CD4-positive, CD25-positive, alpha-beta regulatory T cell (primary cell): Measurements from ENCODE around the gene DIPK1A. TPM values are rescaled to one million over a fixed set of nuclear protein-coding genes. Genes with fewer than 3 reads are reported as not detected.

ENCODE experiments used
- ATAC-seq, 2 donors: fragments of 150-1000 bp; cut with Tn5 transposase; one replicate each; pipeline ENCODE4 v1.10.0; 2021; ENCODE audit warnings: low read depth in 2 of 2, moderate number of reproducible peaks in 2 of 2, moderate library complexity in 1 of 2
- DNase-seq, 3 donors: peaks; one replicate each; pipeline versions ENCODE4 v3.0.0 to v3.0.0-alpha.2; 2012 to 2022; ENCODE audit warnings: mixed read lengths in 1 of 3
- H3K27ac ChIP-seq: one replicate; pipeline ENCODE4 v1.7.0; 2013; ENCODE audit warnings: mild to moderate bottlenecking, low read length; ENCODE audit not compliant: insufficient read depth, poor library complexity, severe bottlenecking
- H3K27me3 ChIP-seq: one replicate; pipeline ENCODE4 v1.7.0; 2013; ENCODE audit warnings: low read length; ENCODE audit not compliant: control insufficient read depth, insufficient read depth
- H3K36me3 ChIP-seq: one replicate; pipeline ENCODE4 v1.7.0; 2013; ENCODE audit warnings: mild to moderate bottlenecking, low read length, moderate library complexity; ENCODE audit not compliant: control insufficient read depth, insufficient read depth
- H3K4me1 ChIP-seq: 2 replicates; pipeline ENCODE4 v1.7.0; 2013; ENCODE audit warnings: mild to moderate bottlenecking, low read length; ENCODE audit not compliant: insufficient read depth, control insufficient read depth, poor library complexity, severe bottlenecking
- H3K4me3 ChIP-seq: one replicate; pipeline ENCODE4 v1.7.0; 2013; ENCODE audit warnings: low read depth, mild to moderate bottlenecking, low read length, moderate library complexity
- H3K9me3 ChIP-seq, 2 experiments: 1 replicate in 1 of 2; 2 replicates in 1 of 2; pipeline ENCODE4 v1.7.0; 2013; ENCODE audit warnings: low read length in 2 of 2, mild to moderate bottlenecking in 1 of 2, moderate library complexity in 1 of 2; ENCODE audit not compliant: control insufficient read depth in 2 of 2
- H3K27ac Mint-ChIP-seq, 3 donors: one replicate each; pipeline ENCODE4 v1.8.0; 2020 to 2022; ENCODE audit warnings: mild to moderate bottlenecking in 3 of 3, mixed read lengths in 3 of 3, moderate library complexity in 2 of 3
- H3K27me3 Mint-ChIP-seq: one replicate; pipeline ENCODE4 v1.8.0; 2022; ENCODE audit warnings: mild to moderate bottlenecking, mixed read lengths
- H3K36me3 Mint-ChIP-seq: one replicate; pipeline ENCODE4 v1.8.0; 2020; ENCODE audit warnings: mixed read lengths
- H3K4me1 Mint-ChIP-seq, 4 donors: one replicate each; pipeline ENCODE4 v1.8.0; 2020 to 2022; ENCODE audit warnings: mixed read lengths in 4 of 4, mild to moderate bottlenecking in 1 of 4
- H3K4me3 Mint-ChIP-seq, 4 donors: one replicate each; pipeline ENCODE4 v1.8.0; 2020 to 2022; ENCODE audit warnings: mild to moderate bottlenecking in 4 of 4, mixed read lengths in 4 of 4, moderate library complexity in 3 of 4
- H3K9me3 Mint-ChIP-seq, 7 donors: one replicate each; pipeline ENCODE4 v1.8.0; 2020 to 2022; ENCODE audit warnings: mixed read lengths in 7 of 7, mild to moderate bottlenecking in 3 of 7, moderate library complexity in 2 of 7
- polyA plus RNA-seq, 4 donors: library from polyadenylated mRNA; unstranded; fragments of 300-500 nt; fragmentation: Illumina TruSeq; gene quantifications; one replicate each; pipeline ENCODE4 v1.2.3, GENCODE V29; 2021
- total RNA-seq: library from RNA; stranded (reverse); gene quantifications from one replicate; pipeline ENCODE4 v1.2.3, GENCODE V29; 2022

Gene DIPK1A
- total and polyA plus RNA-seq, 5 donors from 2014 or later: 10.9 to 19.6 (median 14.7) TPM

DNA sequence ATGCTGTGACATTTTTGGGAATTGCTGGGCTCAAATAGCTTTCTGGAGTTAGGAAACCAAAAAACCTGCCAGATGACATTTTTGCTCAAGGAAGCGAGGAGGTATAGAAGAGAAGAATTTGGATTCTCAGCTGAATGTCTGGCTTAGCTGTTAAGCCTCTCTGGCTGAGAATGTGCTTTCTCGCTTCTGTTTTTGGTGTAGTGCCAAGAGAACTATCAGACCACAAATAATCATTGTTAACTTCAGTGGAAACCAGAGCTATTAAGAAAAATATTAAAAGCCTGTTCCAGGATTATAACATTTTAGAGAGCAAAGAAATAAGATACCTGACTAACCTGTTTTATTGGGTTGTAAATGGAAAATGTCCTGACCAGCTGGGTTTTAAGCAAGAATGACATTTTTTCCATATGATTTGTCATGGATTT is 39.5 kb upstream of the DIPK1A start:
- H3K36me3 ChIP-seq: no peaks in the 10 kb centered on the region
- Mint-ChIP-seq H3K36me3 (no peaks in the 10 kb centered on the region), H3K27ac (no peak overlapping the region), H3K9me3 (no peaks in the 10 kb centered on the region), H3K27me3 (peaks cover 18% of the 10 kb centered on the region), H3K4me3 (no peak overlapping the region), H3K4me1 (peaks cover 0 to 7% (median under 1%) of the 10 kb centered on the region in 4 donors)
- H3K9me3 ChIP-seq: no peaks in the 10 kb centered on the region
- H3K27me3 ChIP-seq: peaks cover 2% of the 10 kb centered on the region
- ATAC-seq (no peak), DNase-seq (no peak)
- H3K4me1 ChIP-seq: no peaks in the 10 kb centered on the region
- H3K4me3 ChIP-seq: no peak overlapping the region
- no peak overlapping the region for H3K27ac ChIP-seq

DNA sequence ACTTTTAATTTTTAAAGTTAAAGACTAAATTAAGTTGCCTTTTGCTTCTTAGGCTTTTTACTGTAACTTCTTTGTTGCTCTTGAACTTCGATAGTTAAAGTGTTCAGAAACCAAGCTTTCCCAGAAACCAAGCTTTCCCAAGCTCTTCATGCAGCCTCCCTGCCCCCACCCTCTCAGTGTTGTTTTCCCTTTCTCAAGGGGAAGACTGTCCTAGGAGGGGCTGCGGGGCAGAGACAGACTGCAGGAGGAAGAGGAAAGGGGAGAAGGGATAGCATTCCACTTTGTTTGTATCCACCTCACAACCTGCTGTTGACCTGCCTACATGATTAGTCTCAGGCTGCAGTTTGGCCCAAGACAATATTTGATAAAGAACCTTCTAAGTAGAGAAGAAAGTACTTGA is 39.0 kb upstream of the DIPK1A start:
- no peak overlapping the region for H3K27ac Mint-ChIP-seq
- no peak overlapping the region for H3K4me3 Mint-ChIP-seq
- ATAC-seq: no peak
- peaks cover 0 to 7% (median under 1%) of the 10 kb centered on the region in 4 donors for H3K4me1 Mint-ChIP-seq
- Histone ChIP-seq H3K4me1 (no peaks in the 10 kb centered on the region), H3K27me3 (peaks cover 2% of the 10 kb centered on the region), H3K36me3 (no peaks in the 10 kb centered on the region), H3K9me3 (no peaks in the 10 kb centered on the region), H3K4me3 (no peak overlapping the region), H3K27ac (no peak overlapping the region)
- H3K9me3 Mint-ChIP-seq: no peaks in the 10 kb centered on the region
- H3K36me3 Mint-ChIP-seq: no peaks in the 10 kb centered on the region
- peaks cover 18% of the 10 kb centered on the region for H3K27me3 Mint-ChIP-seq
- no peak for DNase-seq

DNA sequence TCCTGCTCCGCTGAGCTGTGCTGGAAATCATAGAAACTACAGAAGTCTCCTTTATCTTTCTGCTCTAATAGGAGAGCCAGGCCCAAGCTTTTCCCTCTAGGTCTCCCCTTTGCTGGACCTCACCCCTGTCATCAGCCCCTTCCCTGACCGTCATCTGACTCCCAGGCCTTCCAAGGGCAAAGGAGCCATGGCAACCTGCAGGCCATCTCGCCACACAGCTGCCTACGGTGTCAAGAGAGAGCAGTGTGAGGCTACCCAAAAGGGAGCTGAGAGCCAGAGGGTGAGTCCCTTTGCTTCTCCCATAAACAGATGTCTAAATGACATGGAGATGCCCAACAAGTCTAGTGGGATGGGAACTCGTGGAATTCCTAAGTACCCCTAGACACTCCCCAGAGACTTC is 37.6 kb upstream of the DIPK1A start:
- no peak for DNase-seq
- H3K36me3 Mint-ChIP-seq: no peaks in the 10 kb centered on the region
- no peak for ATAC-seq
- no peaks in the 10 kb centered on the region for H3K4me1 ChIP-seq
- peaks cover 4% of the 10 kb centered on the region for H3K27me3 Mint-ChIP-seq
- H3K36me3 ChIP-seq: no peaks in the 10 kb centered on the region
- no peaks in the 10 kb centered on the region for H3K9me3 Mint-ChIP-seq
- no peaks in the 10 kb centered on the region for H3K9me3 ChIP-seq
- H3K27ac ChIP-seq: no peak overlapping the region
- peaks cover 2% of the 10 kb centered on the region for H3K27me3 ChIP-seq
- no peak overlapping the region for H3K27ac Mint-ChIP-seq
- H3K4me3 ChIP-seq: no peak overlapping the region
- H3K4me1 Mint-ChIP-seq: peaks cover 3 to 5% (median 4%) of the 10 kb centered on the region in 4 donors
- H3K4me3 Mint-ChIP-seq: no peak overlapping the region

DNA sequence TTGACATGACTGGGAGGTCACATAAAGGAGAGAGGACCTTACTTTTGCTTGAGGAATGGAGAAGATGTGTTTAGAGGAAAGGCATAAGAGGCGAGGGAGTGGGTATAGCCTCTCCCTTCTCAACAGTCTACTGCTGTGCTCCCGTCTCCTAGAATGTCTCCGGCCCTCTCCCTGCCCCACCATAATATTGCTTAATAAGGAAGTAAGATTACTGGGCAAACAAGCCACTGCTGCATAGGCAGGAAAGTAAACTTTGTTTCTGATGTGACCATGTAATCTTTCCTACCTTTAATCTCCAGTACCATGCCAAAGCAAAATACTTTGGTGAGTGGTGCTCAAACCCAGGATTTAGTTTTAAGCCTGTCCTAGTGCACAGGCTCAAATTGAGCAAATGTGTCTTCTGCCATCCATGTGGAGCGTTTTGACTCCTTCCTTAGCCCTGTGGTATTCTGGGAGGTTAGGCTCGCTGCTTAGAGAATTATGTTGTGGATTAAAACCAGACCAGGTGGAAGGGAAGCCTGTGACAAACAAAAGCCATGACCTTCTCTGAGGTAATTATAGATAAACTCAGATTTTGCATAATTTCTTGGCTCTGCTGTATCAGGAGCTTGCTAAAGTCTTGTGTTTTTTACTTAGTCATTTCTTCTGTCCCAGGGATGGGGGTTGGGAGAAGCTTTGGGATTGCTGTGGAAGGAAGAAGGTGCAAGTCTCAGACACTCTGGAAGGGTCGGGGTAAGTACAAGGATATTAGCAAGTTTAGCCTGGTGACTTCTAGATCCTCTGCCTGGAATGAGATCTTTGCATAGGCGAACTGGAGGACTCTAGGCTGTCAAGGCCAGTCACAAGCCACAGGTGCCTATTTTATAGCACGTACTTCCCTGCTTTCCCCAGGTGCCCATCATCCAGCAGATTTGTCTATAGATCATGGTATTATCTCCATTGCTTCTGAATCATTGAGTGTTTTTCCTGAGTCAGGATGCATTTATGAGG is 34.5 kb upstream of the DIPK1A start:
- Mint-ChIP-seq H3K4me1 (peaks cover 14 to 27% (median 21%) of the 10 kb centered on the region in 4 donors), H3K4me3 (no peak overlapping the region), H3K9me3 (no peaks in the 10 kb centered on the region), H3K27me3 (no peaks in the 10 kb centered on the region), H3K36me3 (no peaks in the 10 kb centered on the region), H3K27ac (peak overlapping the region in 2 of 3 donors; percentile 12 to 23)
- DNase-seq: no peak
- H3K4me1 ChIP-seq: peaks cover 12% of the 10 kb centered on the region
- no peak for ATAC-seq
- no peak overlapping the region for H3K27ac ChIP-seq
- H3K4me3 ChIP-seq: no peak overlapping the region
- no peaks in the 10 kb centered on the region for H3K9me3 ChIP-seq
- no peaks in the 10 kb centered on the region for H3K36me3 ChIP-seq
- no peaks in the 10 kb centered on the region for H3K27me3 ChIP-seq

DNA sequence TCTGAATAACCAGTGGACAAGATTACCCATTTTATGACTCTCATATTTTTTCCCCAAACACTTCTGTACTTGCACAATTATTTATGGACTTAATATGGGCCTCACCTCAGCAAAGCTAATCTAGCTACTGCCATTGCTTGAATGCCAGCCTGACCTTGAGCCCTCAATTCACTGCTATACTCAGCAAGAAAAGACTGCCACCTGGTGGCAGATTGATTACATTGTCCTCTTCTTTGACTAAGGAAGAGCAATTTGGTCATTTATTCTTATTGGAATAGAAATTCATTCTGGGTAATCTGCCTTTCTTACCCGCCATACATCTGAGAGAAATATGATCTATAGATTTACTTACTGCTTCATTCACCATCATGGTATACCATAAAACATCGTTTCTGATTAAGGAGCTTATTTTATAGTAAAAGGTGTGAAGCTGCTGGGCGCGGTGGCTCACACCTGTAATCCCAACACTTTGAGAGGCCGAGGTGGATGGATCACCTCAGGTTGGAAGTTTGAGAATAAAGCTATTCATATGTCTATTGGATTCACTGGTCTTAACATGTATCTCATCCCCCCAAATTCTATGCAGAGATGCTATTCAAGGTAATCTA is 32.9 kb upstream of the DIPK1A start:
- H3K36me3 ChIP-seq: no peaks in the 10 kb centered on the region
- DNase-seq (peak; percentile 71 to 92 (median 84)), ATAC-seq (peak; percentile 86 to 88)
- peak overlapping the region in 1 of 4 donors; percentile 71 for H3K4me3 Mint-ChIP-seq
- no peak overlapping the region for H3K27ac ChIP-seq
- no peaks in the 10 kb centered on the region for H3K36me3 Mint-ChIP-seq
- peaks cover 25 to 42% (median 32%) of the 10 kb centered on the region in 4 donors for H3K4me1 Mint-ChIP-seq
- H3K27me3 ChIP-seq: no peaks in the 10 kb centered on the region
- no peaks in the 10 kb centered on the region for H3K27me3 Mint-ChIP-seq
- no peaks in the 10 kb centered on the region for H3K9me3 Mint-ChIP-seq
- no peak overlapping the region for H3K4me3 ChIP-seq
- H3K9me3 ChIP-seq: no peaks in the 10 kb centered on the region
- H3K27ac Mint-ChIP-seq: peak overlapping the region; percentile 48 to 82 (median 70)
- peaks cover 22% of the 10 kb centered on the region for H3K4me1 ChIP-seq

DNA sequence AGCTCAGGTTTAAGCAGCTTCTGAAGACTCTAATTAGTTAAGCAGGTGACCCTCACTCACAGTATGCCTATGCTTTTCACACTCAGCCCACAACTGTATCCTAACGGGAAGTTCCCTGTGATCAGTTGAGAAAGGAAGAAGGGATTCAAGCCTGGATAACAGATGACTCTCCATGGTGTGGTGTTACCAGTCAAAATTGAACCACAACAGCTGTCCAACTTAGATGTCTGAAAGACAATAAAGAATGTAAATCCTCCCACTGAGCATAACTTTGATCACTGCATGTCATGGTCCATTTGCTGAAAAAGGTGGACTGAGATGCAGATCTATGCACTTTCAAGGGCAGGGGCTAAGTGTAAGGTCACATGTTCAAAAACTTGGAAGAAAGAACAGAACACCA is 32.3 kb upstream of the DIPK1A start:
- no peaks in the 10 kb centered on the region for H3K9me3 Mint-ChIP-seq
- no peak for DNase-seq
- peak overlapping the region in 2 of 3 donors; percentile 70 to 82 for H3K27ac Mint-ChIP-seq
- no peak overlapping the region for H3K4me3 Mint-ChIP-seq
- Histone ChIP-seq H3K9me3 (no peaks in the 10 kb centered on the region), H3K4me3 (no peak overlapping the region), H3K27ac (no peak overlapping the region), H3K36me3 (no peaks in the 10 kb centered on the region), H3K4me1 (peaks cover 22% of the 10 kb centered on the region), H3K27me3 (no peaks in the 10 kb centered on the region)
- H3K27me3 Mint-ChIP-seq: no peaks in the 10 kb centered on the region
- H3K36me3 Mint-ChIP-seq: no peaks in the 10 kb centered on the region
- H3K4me1 Mint-ChIP-seq: peaks cover 29 to 45% (median 34%) of the 10 kb centered on the region in 4 donors
- no peak for ATAC-seq

DNA sequence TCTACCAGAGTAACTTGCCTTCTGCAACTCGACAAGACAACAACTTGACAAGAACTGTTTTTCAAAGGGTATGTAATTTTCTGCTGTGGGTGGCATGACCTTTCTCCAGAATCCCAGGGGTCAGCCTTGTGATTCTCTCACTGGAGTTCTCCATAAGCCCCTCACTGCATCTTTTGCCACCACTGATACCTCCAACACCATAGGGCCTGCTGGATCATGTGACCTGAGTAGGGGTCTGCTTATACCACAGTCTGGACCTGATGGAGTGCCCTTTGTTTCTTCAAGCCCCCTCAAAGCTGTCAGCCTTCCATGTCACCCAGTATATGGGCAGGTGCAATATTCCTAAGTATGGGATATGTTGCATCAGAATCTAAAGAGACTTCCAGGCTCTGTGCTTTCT is 31.6 kb upstream of the DIPK1A start:
- ATAC-seq: no peak
- H3K4me1 Mint-ChIP-seq: peaks cover 29 to 45% (median 34%) of the 10 kb centered on the region in 4 donors

More for the DNA sequence above, 31.6 kb upstream of the DIPK1A start:
- no peaks in the 10 kb centered on the region for H3K9me3 ChIP-seq
- H3K4me3 ChIP-seq: no peak overlapping the region
- peaks cover 22% of the 10 kb centered on the region for H3K4me1 ChIP-seq
- H3K36me3 Mint-ChIP-seq: no peaks in the 10 kb centered on the region
- peak overlapping the region in 2 of 3 donors; percentile 82 to 85 for H3K27ac Mint-ChIP-seq
- no peaks in the 10 kb centered on the region for H3K36me3 ChIP-seq
- no peaks in the 10 kb centered on the region for H3K27me3 ChIP-seq
- H3K4me3 Mint-ChIP-seq: no peak overlapping the region
- no peaks in the 10 kb centered on the region for H3K9me3 Mint-ChIP-seq
- no peak overlapping the region for H3K27ac ChIP-seq
- DNase-seq: no peak
- no peaks in the 10 kb centered on the region for H3K27me3 Mint-ChIP-seq
